Gastrocnemius medialis (tissue), 4 donors: Measurements from ENCODE around the gene PGA4. TPM values are rescaled to one million over a fixed set of nuclear protein-coding genes. Genes with fewer than 3 reads are reported as not detected.
"Not testable (repeated sequence)": the region's sequence is repeated elsewhere in the genome, so short reads cannot be mapped to it uniquely, and the experiment has no call there.

ENCODE experiments used
- ATAC-seq, 2 donors: fragments of 150-250 bp; one replicate each; pipeline ENCODE4 v1.9.1; 2016
- DNase-seq, 2 donors: peaks; one replicate each; pipeline ENCODE4 v3.0.0-alpha.2; 2019
- H3K27ac ChIP-seq, 4 donors: fragments of 200-600 bp; sonication (generic); 1 replicate in 1 of 4; 2 replicates in 3 of 4; pipeline ENCODE4 v1.5.1; 2016 to 2018; ENCODE audit warnings: mild to moderate bottlenecking in 2 of 4, moderate library complexity in 1 of 4
- H3K27me3 ChIP-seq, 3 donors: fragments of 200-600 bp; sonication (generic) in 2 of 3; 1 replicate in 1 of 3; 2 replicates in 2 of 3; pipeline versions ENCODE4 v1.5.1 to v1.6.0; 2016 to 2019; ENCODE audit warnings: mild to moderate bottlenecking in 1 of 3, moderate library complexity in 1 of 3
- H3K36me3 ChIP-seq, 2 donors: fragments of 200-600 bp; sonication (generic) in 1 of 2; one replicate each; pipeline ENCODE4 v1.5.1; 2017 to 2018
- H3K4me1 ChIP-seq, 2 donors: fragments of 200-600 bp; sonication (generic) in 1 of 2; one replicate each; pipeline ENCODE4 v1.5.1; 2016 to 2017; ENCODE audit warnings: mild to moderate bottlenecking in 2 of 2
- H3K4me3 ChIP-seq, 4 donors: fragments of 200-600 bp; sonication (generic) in 3 of 4; 1 replicate in 1 of 4; 2 replicates in 3 of 4; pipeline ENCODE4 v1.5.1; 2016 to 2019; ENCODE audit warnings: mild to moderate bottlenecking in 2 of 4
- H3K9me3 ChIP-seq, 3 donors: fragments of 200-600 bp; sonication (generic) in 2 of 3; 1 replicate in 1 of 3; 2 replicates in 2 of 3; pipeline ENCODE4 v1.5.1; 2016 to 2019
- POLR2A ChIP-seq, 2 donors: fragments of 450-650 bp; IDR thresholded peaks; one replicate each; pipeline ENCODE4 v1.6.1; 2017; ENCODE audit warnings: antibody characterized with exemption in 2 of 2, mild to moderate bottlenecking in 2 of 2, moderate library complexity in 2 of 2
- in situ Hi-C, 4 donors: fragments of 200-750 bp; cut with MboI; loops; one replicate each; pipeline versions ENCODE4 v1.15.0 to v1.8.0; 2017; ENCODE audit warnings: low sequenced_read_pairs in 4 of 4
- intact Hi-C: fragments of 100-400 bp; cut with DNase I; formaldehyde crosslinking; loops from one replicate; pipeline ENCODE4 v1.15.1; 2023; ENCODE audit warnings: low total_unique reads
- total RNA-seq, 4 donors: library from RNA; depleted of rRNA; stranded (reverse); fragments of >200 nt; gene quantifications; one replicate each; pipeline versions ENCODE4 v1.1.0 to v1.2.3, GENCODE V29; 2016
- TF ChIP-seq, protein P1 (sequence below), 5 experiments: fragments of 450-650 bp in 3 of 5; fragments of 200-600 bp in 2 of 5; sonication (generic) in 2 of 5; IDR thresholded peaks in 4 of 5; conservative IDR thresholded peaks in 1 of 5; 1 replicate in 4 of 5; 2 replicates in 1 of 5; pipeline ENCODE4 v1.5.1; 2016 to 2019; ENCODE audit warnings: antibody characterized with exemption in 5 of 5, mild to moderate bottlenecking in 3 of 5, moderate library complexity in 3 of 5

PGA4 gene
- total RNA-seq, 4 donors from 2014 or later, result 1.6 to 1.9 TPM; not detected in 2

- in situ Hi-C loops, result loop anchor here in 3 of 4 donors (25.0 kb wide), 3 partner anchors 138 to 338 kb away; partner anchors contain the start of genes CCDC86 (in 3 of the 3), PRPF19 (in 1 of the 3), TMEM109 (in 1 of the 3) and TMEM132A (in 1 of the 3)
- H3K27ac ChIP-seq, result no peak overlapping the region
Observed at GRCh38 chr11:61174949-61175348, 47.2 kb upstream of the PGA4 start.

DNA sequence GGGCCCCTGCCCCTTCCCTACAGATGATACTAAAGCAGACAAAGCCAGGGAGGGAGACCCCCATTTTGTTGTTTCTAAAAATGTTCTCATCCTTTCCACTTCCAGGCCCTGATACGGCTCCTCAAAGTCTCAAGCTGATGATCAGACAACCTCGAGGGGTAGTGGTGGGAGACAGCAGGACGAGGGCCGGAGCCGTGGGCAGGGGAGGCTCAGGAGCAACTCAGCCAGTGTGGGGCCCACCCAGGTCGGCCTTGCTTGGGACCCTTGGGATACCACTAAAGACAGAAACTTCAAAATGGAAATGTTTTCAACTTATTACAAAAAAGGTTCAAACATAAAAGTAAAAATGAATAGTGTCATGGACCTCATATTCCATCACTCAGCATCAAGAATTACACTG, 45.7 kb upstream of the PGA4 start:
- TF ChIP-seq POLR2A (IDR thresholded peaks at IDR 0.05), result no peak
- TF ChIP-seq, protein P1, sequence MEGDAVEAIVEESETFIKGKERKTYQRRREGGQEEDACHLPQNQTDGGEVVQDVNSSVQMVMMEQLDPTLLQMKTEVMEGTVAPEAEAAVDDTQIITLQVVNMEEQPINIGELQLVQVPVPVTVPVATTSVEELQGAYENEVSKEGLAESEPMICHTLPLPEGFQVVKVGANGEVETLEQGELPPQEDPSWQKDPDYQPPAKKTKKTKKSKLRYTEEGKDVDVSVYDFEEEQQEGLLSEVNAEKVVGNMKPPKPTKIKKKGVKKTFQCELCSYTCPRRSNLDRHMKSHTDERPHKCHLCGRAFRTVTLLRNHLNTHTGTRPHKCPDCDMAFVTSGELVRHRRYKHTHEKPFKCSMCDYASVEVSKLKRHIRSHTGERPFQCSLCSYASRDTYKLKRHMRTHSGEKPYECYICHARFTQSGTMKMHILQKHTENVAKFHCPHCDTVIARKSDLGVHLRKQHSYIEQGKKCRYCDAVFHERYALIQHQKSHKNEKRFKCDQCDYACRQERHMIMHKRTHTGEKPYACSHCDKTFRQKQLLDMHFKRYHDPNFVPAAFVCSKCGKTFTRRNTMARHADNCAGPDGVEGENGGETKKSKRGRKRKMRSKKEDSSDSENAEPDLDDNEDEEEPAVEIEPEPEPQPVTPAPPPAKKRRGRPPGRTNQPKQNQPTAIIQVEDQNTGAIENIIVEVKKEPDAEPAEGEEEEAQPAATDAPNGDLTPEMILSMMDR (IDR thresholded peaks at IDR 0.05 in 4 of 5, conservative IDR thresholded peaks at IDR 0.05 in 1 of 5), result no peak

More at GRCh38 chr11:61174949-61175348, 47.2 kb upstream of the PGA4 start:
- Histone ChIP-seq H3K27me3 (no peaks in the 10 kb centered on the region), H3K36me3 (no peaks in the 10 kb centered on the region), H3K9me3 (no peaks in the 10 kb centered on the region), H3K4me1 (no peaks in the 10 kb centered on the region), H3K4me3 (no peak overlapping the region)
- no peak for ATAC-seq
- intact Hi-C loops, result no loop called here
- TF ChIP-seq POLR2A (IDR thresholded peaks at IDR 0.05), result no peak
- TF ChIP-seq, protein P1 (IDR thresholded peaks at IDR 0.05 in 4 of 5, conservative IDR thresholded peaks at IDR 0.05 in 1 of 5), result no peak
- DNase-seq, result no peak

DNA sequence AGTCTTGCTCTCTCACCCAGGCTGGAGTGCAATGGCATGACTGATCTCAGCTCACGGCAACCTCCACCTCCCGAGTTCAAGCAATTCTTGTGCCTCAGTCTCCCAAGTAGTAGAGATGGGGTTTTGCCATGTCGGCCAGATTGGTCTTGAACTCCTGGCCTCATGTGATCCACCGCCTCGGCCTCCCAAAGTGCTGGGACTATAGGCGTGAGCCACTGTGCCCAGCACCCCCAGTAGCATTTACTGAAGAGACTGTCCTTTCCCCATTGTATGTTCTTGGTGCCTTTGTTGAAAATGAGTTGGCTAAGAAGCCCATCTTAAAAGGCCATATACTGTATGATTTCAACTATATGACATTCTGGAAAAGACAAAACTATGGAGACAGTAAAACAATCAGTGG, 41.9 kb upstream of the PGA4 start:
- intact Hi-C loops, H3K27me3 ChIP-seq, H3K36me3 ChIP-seq, ATAC-seq, DNase-seq, H3K9me3 ChIP-seq, H3K4me1 ChIP-seq, H3K4me3 ChIP-seq, H3K27ac ChIP-seq: not testable (repeated sequence)
- in situ Hi-C loops, result loop anchor here in 3 of 4 donors (25.0 kb wide), 2 partner anchors 143 to 343 kb away; partner anchors contain the start of gene CCDC86 (in 3 of the 3)

More for the DNA sequence above, 45.7 kb upstream of the PGA4 start:
- no peaks in the 10 kb centered on the region for H3K36me3 ChIP-seq
- in situ Hi-C loops (loop anchor here in 3 of 4 donors (25.0 kb wide), 2 partner anchors 139 to 339 kb away; partner anchors contain the start of gene CCDC86 (in 3 of the 3)), intact Hi-C loops (no loop called here)
- ATAC-seq (no peak), DNase-seq (no peak)
- no peaks in the 10 kb centered on the region for H3K9me3 ChIP-seq
- H3K4me3 ChIP-seq, result no peak overlapping the region
- H3K27ac ChIP-seq, result no peak overlapping the region
- no peaks in the 10 kb centered on the region for H3K4me1 ChIP-seq
- H3K27me3 ChIP-seq, result no peaks in the 10 kb centered on the region

DNA sequence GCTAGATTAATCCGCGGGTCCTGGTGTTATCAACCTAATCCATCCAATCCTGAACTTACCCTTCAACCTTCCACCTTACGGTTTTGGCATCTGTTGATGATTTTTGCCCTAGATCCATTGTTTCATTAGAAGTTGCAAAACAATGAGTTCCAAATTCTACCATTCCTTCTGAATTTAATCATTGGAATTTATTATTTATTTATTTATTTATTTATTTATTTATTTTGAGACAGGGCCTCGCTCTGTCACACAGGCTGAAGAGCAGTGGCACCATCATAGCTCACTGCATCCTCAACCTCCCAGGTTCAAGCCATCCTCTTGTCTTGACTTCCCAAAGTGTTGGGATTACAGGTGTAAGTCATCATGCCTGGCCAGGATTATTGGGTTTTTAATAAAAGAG, 40.7 kb upstream of the PGA4 start:
- DNase-seq, result no peak
- Histone ChIP-seq H3K36me3 (no peaks in the 10 kb centered on the region), H3K4me1 (no peaks in the 10 kb centered on the region), H3K27me3 (no peaks in the 10 kb centered on the region), H3K27ac (no peak overlapping the region), H3K4me3 (no peak overlapping the region), H3K9me3 (no peaks in the 10 kb centered on the region)
- ATAC-seq, result no peak
- TF ChIP-seq POLR2A (IDR thresholded peaks at IDR 0.05), result no peak
- in situ Hi-C loops (loop anchor here in 3 of 4 donors (25.0 kb wide), 2 partner anchors 144 to 344 kb away; partner anchors contain the start of gene CCDC86 (in 3 of the 3)), intact Hi-C loops (no loop called here)

GRCh38 chr11:61183645-61184044, 38.5 kb upstream of the PGA4 start:
- H3K4me3 ChIP-seq, result no peak overlapping the region
- H3K36me3 ChIP-seq, result no peaks in the 10 kb centered on the region
- H3K4me1 ChIP-seq, result no peaks in the 10 kb centered on the region
- no peaks in the 10 kb centered on the region for H3K9me3 ChIP-seq
- in situ Hi-C loops (loop anchor here in 3 of 4 donors (25.0 kb wide), 2 partner anchors 146 to 346 kb away; partner anchors contain the start of gene CCDC86 (in 3 of the 3)), intact Hi-C loops (no loop called here)
- ATAC-seq (no peak), DNase-seq (no peak)
- TF ChIP-seq POLR2A (IDR thresholded peaks at IDR 0.05), result no peak
- H3K27me3 ChIP-seq, result no peaks in the 10 kb centered on the region
- no peak overlapping the region for H3K27ac ChIP-seq

DNA sequence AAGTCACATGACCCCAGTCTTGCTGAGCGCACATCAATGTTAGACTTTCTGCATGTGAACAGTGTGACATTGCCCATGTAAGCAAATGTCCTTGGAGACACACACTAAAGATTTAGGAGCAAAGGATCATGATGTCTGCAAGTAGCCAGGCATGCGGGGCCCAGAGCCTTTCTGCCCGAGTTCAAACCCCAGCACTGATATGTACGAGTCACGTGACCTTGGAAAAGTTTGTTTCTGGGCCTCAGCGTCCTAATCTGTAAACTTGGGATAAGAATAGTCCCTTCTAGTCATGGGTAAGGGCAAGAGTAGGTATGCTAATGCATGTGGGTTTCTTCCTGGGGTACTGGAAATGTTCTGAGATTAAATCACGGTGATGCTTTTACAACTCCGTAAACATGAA, 35.6 kb upstream of the PGA4 start:
- no peak for TF ChIP-seq POLR2A (IDR thresholded peaks at IDR 0.05)
- TF ChIP-seq, protein P1 (IDR thresholded peaks at IDR 0.05 in 4 of 5, conservative IDR thresholded peaks at IDR 0.05 in 1 of 5), result no peak
- intact Hi-C loops, result loop anchor here (5.0 kb wide), 1 partner anchor 59 kb away; no protein-coding TSS in a partner anchor
- ATAC-seq, result no peak
- Histone ChIP-seq H3K9me3 (no peaks in the 10 kb centered on the region), H3K4me1 (no peaks in the 10 kb centered on the region), H3K4me3 (no peak overlapping the region), H3K27me3 (peaks cover 0 to 4% (median 0%) of the 10 kb centered on the region in 3 donors), H3K27ac (no peak overlapping the region), H3K36me3 (no peaks in the 10 kb centered on the region)
- DNase-seq, result no peak
- in situ Hi-C loops, result loop anchor here in 3 of 4 donors (25.0 kb wide), 2 partner anchors 149 to 349 kb away; partner anchors contain the start of gene CCDC86 (in 3 of the 3)
